ENCODE measurements around the gene PHYHD1.
"Not testable (repeated sequence)": the region's sequence is repeated elsewhere in the genome, so short reads cannot be mapped to it uniquely, and the experiment has no call there.

Gene PHYHD1

GRCh38 chr9:128946571-128947276 lies 25.9 kb downstream of the PHYHD1 start:
- peak overlapping the region; percentile 94 for H3K4me3 ChIP-seq
- DNase-seq (ENCODE audit: low spot score) = no peak
- TF ChIP-seq CTCF (IDR thresholded peaks at IDR 0.05) = no peak
- H3K27ac ChIP-seq = peak overlapping the region; percentile 92 to 98

DNA sequence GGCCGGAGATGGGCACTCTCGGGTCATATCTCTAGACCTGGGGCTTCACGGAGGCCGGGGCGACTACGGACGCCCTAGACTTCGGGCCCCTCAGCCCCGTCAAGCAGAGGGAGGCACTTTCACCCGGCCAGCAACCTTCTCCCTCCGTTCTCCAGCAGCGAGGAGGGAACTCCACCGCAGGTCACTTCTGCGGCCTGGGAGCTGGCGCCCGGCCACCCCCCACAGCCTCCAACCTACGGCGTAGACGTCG lies 26.4 kb downstream of the PHYHD1 start:
- TF ChIP-seq CTCF (IDR thresholded peaks at IDR 0.05) = no peak

DNA sequence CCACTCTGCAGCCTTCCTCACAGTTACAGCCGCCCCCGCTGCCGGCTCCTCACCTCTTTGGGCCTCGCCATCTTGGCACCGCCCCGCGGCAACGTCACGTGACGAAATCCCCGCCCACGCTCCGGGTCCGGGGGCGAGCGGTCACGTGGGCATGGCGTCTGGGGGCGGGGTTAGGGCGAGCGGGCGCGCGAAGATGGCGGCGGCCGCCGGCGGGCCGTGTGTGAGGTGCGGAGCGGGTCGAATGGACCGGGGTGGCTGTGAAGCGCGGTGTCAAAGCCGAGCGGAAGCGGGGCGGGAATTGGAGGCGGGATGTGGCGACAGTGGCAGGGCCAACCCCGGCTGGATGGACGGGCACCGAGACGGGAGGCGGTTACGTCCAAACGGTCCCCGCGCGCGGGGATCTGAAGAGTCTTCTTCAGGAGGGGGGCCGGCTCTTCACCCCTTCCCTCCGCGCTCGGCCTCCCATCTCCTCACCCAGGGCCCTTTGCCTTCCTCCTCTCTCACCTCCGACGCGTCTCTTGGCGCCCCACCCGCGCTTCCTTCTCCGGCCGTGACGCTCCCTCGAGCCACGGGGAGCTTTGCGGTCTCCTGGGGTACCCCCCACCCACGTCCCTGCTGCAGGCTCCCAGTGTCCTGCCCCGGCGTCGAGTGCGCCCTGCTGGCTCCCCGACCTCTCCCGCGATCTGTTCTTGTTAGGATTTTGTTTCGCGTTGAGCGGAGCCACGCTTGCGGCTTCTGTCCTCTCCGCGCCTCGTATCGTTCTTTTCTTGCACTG lies 26.9 kb downstream of the PHYHD1 start, which contains the start of the genes DOLK and NUP188:
TSS of gene DOLK (minus strand) at position 77 of the 775 bp plus-strand sequence. CDS start 300 bp downstream, outside the sequence.
TSS of gene NUP188 (plus strand) at position 173 of the 775 bp plus-strand sequence. CDS start at position 194, 21 bp downstream.
- peak within 1 kb of the TSS; percentile 94 for H3K4me3 ChIP-seq
- peak; percentile 96 for DNase-seq (ENCODE audit: low spot score)
- peak within 1 kb of the TSS; percentile 92 to 98 for H3K27ac ChIP-seq
- no peak for TF ChIP-seq CTCF (IDR thresholded peaks at IDR 0.05)

More for the DNA sequence above, 26.4 kb downstream of the PHYHD1 start:
- peak overlapping the region; percentile 94 for H3K4me3 ChIP-seq
- H3K27ac ChIP-seq = peak overlapping the region; percentile 92 to 98
- peak; percentile 81 for DNase-seq (ENCODE audit: low spot score)

- not testable (repeated sequence) for H3K27ac ChIP-seq; H3K4me3 ChIP-seq; DNase-seq (ENCODE audit: low spot score)
Measured at GRCh38 chr9:128961403-128961802, 40.6 kb downstream of the PHYHD1 start.

DNA sequence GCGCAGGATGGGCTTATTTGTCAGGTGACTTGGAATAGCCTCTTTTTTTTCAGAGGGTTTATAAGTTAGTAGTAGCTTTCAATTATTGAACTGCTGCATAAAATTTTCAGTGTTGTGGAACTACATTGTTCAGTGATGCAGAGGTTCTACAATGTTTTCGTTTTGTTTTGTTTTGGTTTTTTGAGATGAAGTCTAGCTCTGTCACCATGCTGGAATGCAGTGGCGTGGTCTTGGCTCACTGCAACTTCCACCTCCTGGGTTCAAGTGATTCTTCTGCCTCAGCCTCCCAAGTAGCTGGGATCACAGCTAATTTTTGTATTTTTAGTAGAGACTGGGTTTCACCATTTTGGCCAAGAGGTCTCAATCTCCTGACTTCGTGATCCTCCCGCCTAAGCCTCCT lies 48.7 kb downstream of the PHYHD1 start:
- no peak overlapping the region for H3K27ac ChIP-seq
- no peak for TF ChIP-seq CTCF (IDR thresholded peaks at IDR 0.05)
- no peak overlapping the region for H3K4me3 ChIP-seq
- DNase-seq (ENCODE audit: low spot score) = no peak

DNA sequence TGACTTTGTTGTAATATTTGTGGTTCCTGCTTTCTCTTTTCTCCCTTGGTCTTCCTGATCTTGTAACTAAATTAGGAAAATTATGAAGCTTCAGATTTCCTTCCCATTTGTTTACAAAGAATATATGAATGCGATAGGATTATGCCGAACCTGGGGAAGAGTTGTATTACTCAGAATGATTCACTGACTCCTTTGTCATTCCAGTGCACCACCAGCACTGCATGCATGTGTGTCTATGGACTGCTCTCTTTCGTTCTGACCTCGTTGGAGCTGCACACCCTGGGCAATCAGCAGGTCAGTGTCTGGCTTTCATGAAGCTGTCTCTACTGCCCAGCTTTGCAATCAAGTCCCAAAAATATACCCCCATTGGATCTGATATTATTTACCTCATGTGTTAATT lies 52.2 kb downstream of the PHYHD1 start:
- DNase-seq (ENCODE audit: low spot score) = no peak
- no peak overlapping the region for H3K27ac ChIP-seq
- no peak for TF ChIP-seq CTCF (IDR thresholded peaks at IDR 0.05)
- no peak overlapping the region for H3K4me3 ChIP-seq

GRCh38 chr9:128979111-128979510 lies 58.3 kb downstream of the PHYHD1 start:
- DNase-seq (ENCODE audit: low spot score) = no peak
- no peak for TF ChIP-seq CTCF (IDR thresholded peaks at IDR 0.05)
- H3K4me3 ChIP-seq = no peak overlapping the region

More at GRCh38 chr9:128979111-128979510, 58.3 kb downstream of the PHYHD1 start:
- H3K27ac ChIP-seq = no peak overlapping the region

Measured in coronary artery (tissue), 2 donors.